Transverse colon (tissue), 4 donors: ENCODE measurements around the gene ISG20. TPM values are rescaled to one million over a fixed set of nuclear protein-coding genes. Genes with fewer than 3 reads are reported as not detected.

Experiments
- DNase-seq: peaks from one replicate; pipeline ENCODE4 v3.0.0-alpha.2; 2019
- H3K27ac ChIP-seq, 4 donors: fragments of 200-600 bp; sonication (generic); 2 replicates each; pipeline ENCODE4 v1.5.1; 2016 to 2018; ENCODE audit warnings: inconsistent platforms in 4 of 4
- H3K27me3 ChIP-seq: fragments of 200-600 bp; sonication (generic); 2 replicates; pipeline ENCODE4 v1.5.1; 2017; ENCODE audit warnings: inconsistent platforms
- H3K36me3 ChIP-seq, 4 donors: fragments of 200-600 bp; sonication (generic); 2 replicates each; pipeline ENCODE4 v1.5.1; 2017 to 2019; ENCODE audit warnings: inconsistent platforms in 4 of 4
- H3K4me1 ChIP-seq, 4 donors: fragments of 200-600 bp; sonication (generic); 2 replicates each; pipeline ENCODE4 v1.5.1; 2017 to 2020; ENCODE audit warnings: inconsistent platforms in 4 of 4
- H3K4me3 ChIP-seq, 4 donors: fragments of 200-600 bp; sonication (generic); 1 replicate in 1 of 4; 2 replicates in 3 of 4; pipeline versions ENCODE4 v1.5.1 to v1.6.1; 2017 to 2019; ENCODE audit warnings: inconsistent platforms in 4 of 4
- H3K9me3 ChIP-seq, 2 donors: fragments of 200-600 bp; sonication (generic); 2 replicates each; pipeline ENCODE4 v1.5.1; 2017 to 2019; ENCODE audit warnings: inconsistent platforms in 2 of 2
- EP300 ChIP-seq: sonication (generic); formaldehyde crosslinking; IDR thresholded peaks from one replicate; pipeline ENCODE4 v1.6.1; 2017; ENCODE audit warnings: antibody characterized with exemption, low read depth
- POLR2A ChIP-seq: fragments of 450-650 bp; IDR thresholded peaks from one replicate; pipeline ENCODE4 v1.6.1; 2016; ENCODE audit warnings: antibody characterized with exemption, mild to moderate bottlenecking, moderate library complexity
- POLR2AphosphoS5 ChIP-seq, 3 donors: sonication (generic); formaldehyde crosslinking; IDR thresholded peaks; one replicate each; pipeline ENCODE4 v1.6.1; 2016; ENCODE audit warnings: antibody characterized with exemption in 3 of 3
- WGBS, 2 donors: methylation state at CpG; one replicate each; pipeline ENCODE4 v1.1.5; 2018; ENCODE audit warnings: low coverage in 1 of 2; 5-methylcytosine and 5-hydroxymethylcytosine counted together
- in situ Hi-C, 4 donors: fragments of 200-750 bp; cut with MboI; loops; one replicate each; pipeline versions ENCODE4 v1.15.0 to v1.15.1; 2017; ENCODE audit warnings: low sequenced_read_pairs in 3 of 4, low pct_ligation_motif_present in 1 of 4, low pct_unique_long_range_greater_than_20kb in 1 of 4
- intact Hi-C: fragments of 100-400 bp; cut with DNase I; formaldehyde crosslinking; loops from one replicate; pipeline ENCODE4 v1.15.1; 2023; ENCODE audit warnings: low total_unique reads
- total RNA-seq, 4 donors: library from RNA; depleted of rRNA; stranded (reverse); fragments of >200 nt; gene quantifications; one replicate each; pipeline ENCODE4 v1.1.0, GENCODE V29; 2016
- TF ChIP-seq, protein P1 (sequence below), 5 experiments: fragments of 200-600 bp in 3 of 5; fragments of 450-650 bp in 2 of 5; sonication (generic) in 3 of 5; IDR thresholded peaks; 1 replicate in 2 of 5; 2 replicates in 3 of 5; pipeline ENCODE4 v1.5.1; 2016 to 2017; ENCODE audit warnings: antibody characterized with exemption in 5 of 5, inconsistent platforms in 3 of 5, mild to moderate bottlenecking in 2 of 5, moderate library complexity in 1 of 5

Gene ISG20
- total RNA-seq, 4 donors from 2014 or later = 18.7 to 51.9 (median 38.6) TPM

GRCh38 chr15:88680241-88681001 lies 41.6 kb downstream of the ISG20 start:
- intact Hi-C loops = no loop called here
- TF ChIP-seq POLR2A (no peak), EP300 (no peak), POLR2AphosphoS5 (IDR thresholded peaks at IDR 0.05) (no peak)
- TF ChIP-seq, protein P1, sequence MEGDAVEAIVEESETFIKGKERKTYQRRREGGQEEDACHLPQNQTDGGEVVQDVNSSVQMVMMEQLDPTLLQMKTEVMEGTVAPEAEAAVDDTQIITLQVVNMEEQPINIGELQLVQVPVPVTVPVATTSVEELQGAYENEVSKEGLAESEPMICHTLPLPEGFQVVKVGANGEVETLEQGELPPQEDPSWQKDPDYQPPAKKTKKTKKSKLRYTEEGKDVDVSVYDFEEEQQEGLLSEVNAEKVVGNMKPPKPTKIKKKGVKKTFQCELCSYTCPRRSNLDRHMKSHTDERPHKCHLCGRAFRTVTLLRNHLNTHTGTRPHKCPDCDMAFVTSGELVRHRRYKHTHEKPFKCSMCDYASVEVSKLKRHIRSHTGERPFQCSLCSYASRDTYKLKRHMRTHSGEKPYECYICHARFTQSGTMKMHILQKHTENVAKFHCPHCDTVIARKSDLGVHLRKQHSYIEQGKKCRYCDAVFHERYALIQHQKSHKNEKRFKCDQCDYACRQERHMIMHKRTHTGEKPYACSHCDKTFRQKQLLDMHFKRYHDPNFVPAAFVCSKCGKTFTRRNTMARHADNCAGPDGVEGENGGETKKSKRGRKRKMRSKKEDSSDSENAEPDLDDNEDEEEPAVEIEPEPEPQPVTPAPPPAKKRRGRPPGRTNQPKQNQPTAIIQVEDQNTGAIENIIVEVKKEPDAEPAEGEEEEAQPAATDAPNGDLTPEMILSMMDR (IDR thresholded peaks at IDR 0.05) = no peak
- Histone ChIP-seq H3K36me3 (no peaks in the 10 kb centered on the region), H3K4me1 (no peaks in the 10 kb centered on the region), H3K4me3 (no peak overlapping the region), H3K9me3 (no peaks in the 10 kb centered on the region), H3K27ac (no peak overlapping the region), H3K27me3 (no peaks in the 10 kb centered on the region)
- 84 to 90% methylated on average over 7 to 13 of the region's 13 CpGs for WGBS, 2 donors
- no peak for DNase-seq
- in situ Hi-C loops = no loop called here

GRCh38 chr15:88681610-88682221 lies 42.9 kb downstream of the ISG20 start:
- H3K4me3 ChIP-seq = no peak overlapping the region
- TF ChIP-seq POLR2AphosphoS5 (IDR thresholded peaks at IDR 0.05) = no peak
- TF ChIP-seq, protein P1 (IDR thresholded peaks at IDR 0.05) = no peak
- no peak for TF ChIP-seq POLR2A
- no peak for TF ChIP-seq EP300
- in situ Hi-C loops (no loop called here), intact Hi-C loops (no loop called here)
- no peaks in the 10 kb centered on the region for H3K27me3 ChIP-seq
- no peak overlapping the region for H3K27ac ChIP-seq
- WGBS, 2 donors = 20 to 43% methylated on average over 1 to 12 of the region's 13 CpGs
- no peaks in the 10 kb centered on the region for H3K36me3 ChIP-seq
- no peaks in the 10 kb centered on the region for H3K4me1 ChIP-seq
- no peaks in the 10 kb centered on the region for H3K9me3 ChIP-seq
- no peak for DNase-seq

DNA sequence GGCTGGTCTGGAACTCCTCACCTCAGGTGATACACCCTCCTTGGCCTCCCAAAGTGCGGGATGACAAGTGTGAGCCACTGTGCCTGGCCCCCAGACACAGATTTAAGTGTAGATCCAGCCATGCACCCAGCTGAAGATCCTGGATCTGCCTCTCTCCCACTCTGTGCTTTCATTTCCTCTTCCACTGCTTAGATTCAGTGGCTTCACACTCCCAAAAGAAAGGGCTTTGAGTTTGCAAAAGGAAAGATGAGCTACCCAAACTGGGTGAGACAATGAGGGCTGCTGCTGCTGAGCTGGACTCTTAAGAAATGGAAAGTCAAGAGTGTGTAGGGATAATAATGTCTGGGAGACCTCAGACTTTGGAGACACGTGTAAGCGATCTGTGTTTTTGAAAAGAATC lies 45.5 kb downstream of the ISG20 start:
- H3K4me1 ChIP-seq = no peaks in the 10 kb centered on the region
- no peak overlapping the region for H3K4me3 ChIP-seq
- H3K36me3 ChIP-seq = no peaks in the 10 kb centered on the region
- no peak for DNase-seq
- TF ChIP-seq, protein P1 (IDR thresholded peaks at IDR 0.05) = no peak
- TF ChIP-seq EP300 (no peak), POLR2A (no peak), POLR2AphosphoS5 (IDR thresholded peaks at IDR 0.05) (no peak)
- no peak overlapping the region for H3K27ac ChIP-seq
- H3K9me3 ChIP-seq = no peaks in the 10 kb centered on the region
- WGBS, 2 donors = 62 to 94% methylated on average over 2 to 3 of the region's 3 CpGs
- H3K27me3 ChIP-seq = no peaks in the 10 kb centered on the region
- intact Hi-C loops (no loop called here), in situ Hi-C loops (no loop called here)

GRCh38 chr15:88686166-88686565 lies 47.4 kb downstream of the ISG20 start:
- Histone ChIP-seq H3K4me1 (no peaks in the 10 kb centered on the region), H3K27me3 (no peaks in the 10 kb centered on the region), H3K36me3 (no peaks in the 10 kb centered on the region), H3K4me3 (no peak overlapping the region), H3K27ac (no peak overlapping the region), H3K9me3 (no peaks in the 10 kb centered on the region)
- 69% methylated on average over 2 of the region's 2 CpGs; no CpG with 5 or more reads in 1 of the 2 donors for WGBS, 2 donors
- no peak for TF ChIP-seq POLR2A
- TF ChIP-seq, protein P1 (IDR thresholded peaks at IDR 0.05) = no peak
- no peak for TF ChIP-seq EP300
- TF ChIP-seq POLR2AphosphoS5 (IDR thresholded peaks at IDR 0.05) = no peak
- in situ Hi-C loops = no loop called here
- intact Hi-C loops = no loop called here
- DNase-seq = no peak
